RWPE2 (cell line): ENCODE results near the gene SNX7.

Source experiments
- ATAC-seq: fragments of 200-7000 bp; cut with Tn5 transposase; 3 replicates; pipeline ENCODE4 v1.9.1; 2021; ENCODE audit warnings: low read depth
- DNase-seq: peaks from one replicate; pipeline ENCODE4 v3.0.0-alpha.2; 2020; ENCODE audit warnings: low spot score
- H3K27ac ChIP-seq: fragments of 450-650 bp; 2 replicates; pipeline ENCODE4 v1.5.1; 2017; ENCODE audit warnings: mild to moderate bottlenecking; ENCODE audit not compliant: poor library complexity, severe bottlenecking
- H3K27me3 ChIP-seq: fragments of 250-450 bp; sonication (Bioruptor Pico); 2 replicates; pipeline ENCODE4 v1.5.1; 2021; ENCODE audit warnings: mild to moderate bottlenecking, moderate library complexity; ENCODE audit not compliant: insufficient read depth, poor library complexity, severe bottlenecking
- H3K36me3 ChIP-seq: fragments of 250-450 bp; sonication (Bioruptor Pico); 2 replicates; pipeline ENCODE4 v1.5.1; 2020; ENCODE audit warnings: low read depth, mild to moderate bottlenecking, moderate library complexity
- H3K4me1 ChIP-seq: fragments of 250-450 bp; sonication (Bioruptor Pico); 2 replicates; pipeline ENCODE4 v1.5.1; 2021; ENCODE audit warnings: mild to moderate bottlenecking, moderate library complexity; ENCODE audit not compliant: insufficient read depth, poor library complexity, severe bottlenecking
- H3K4me3 ChIP-seq: fragments of 250-450 bp; sonication (Bioruptor Pico); 2 replicates; pipeline ENCODE4 v1.5.1; 2021; ENCODE audit warnings: mild to moderate bottlenecking, moderate library complexity; ENCODE audit not compliant: severe bottlenecking
- H3K9me3 ChIP-seq: fragments of 250-450 bp; sonication (Bioruptor Pico); 2 replicates; pipeline ENCODE4 v1.5.1; 2021; ENCODE audit warnings: mild to moderate bottlenecking, moderate library complexity; ENCODE audit not compliant: severe bottlenecking
- TF ChIP-seq, protein P1 (sequence below): fragments of 450-650 bp; IDR thresholded peaks from one replicate; pipeline ENCODE4 v1.5.1; 2017; ENCODE audit warnings: mild to moderate bottlenecking, moderate library complexity; ENCODE audit not compliant: poor library complexity, severe bottlenecking

SNX7 gene

DNA sequence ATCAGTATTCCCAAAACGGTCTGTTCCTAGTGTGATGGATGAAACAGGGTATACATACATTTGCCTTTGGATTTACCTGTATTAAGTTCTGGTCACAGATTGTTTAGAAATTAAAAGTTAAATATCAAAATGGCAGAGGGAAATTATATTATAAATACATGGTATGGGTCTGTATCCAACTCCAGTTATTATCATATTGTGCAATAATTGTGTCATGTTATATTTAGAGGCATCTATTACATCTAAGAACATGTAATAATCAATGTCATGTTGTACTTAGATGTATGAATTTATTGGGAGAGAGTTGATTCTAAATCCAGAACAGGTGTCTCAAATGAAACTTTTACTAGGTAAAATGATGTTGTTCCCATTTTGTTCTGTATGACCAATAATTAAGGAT lies 79.6 kb downstream of the SNX7 start:
- Histone ChIP-seq H3K27ac (no peak overlapping the region), H3K27me3 (no peaks in the 10 kb centered on the region), H3K9me3 (no peaks in the 10 kb centered on the region), H3K4me1 (peaks cover 20% of the 10 kb centered on the region), H3K36me3 (peaks cover 6% of the 10 kb centered on the region; the same call in 1 of the 2 replicates), H3K4me3 (no peak overlapping the region)
- DNase-seq (no peak), ATAC-seq (no peak)
- TF ChIP-seq, protein P1, sequence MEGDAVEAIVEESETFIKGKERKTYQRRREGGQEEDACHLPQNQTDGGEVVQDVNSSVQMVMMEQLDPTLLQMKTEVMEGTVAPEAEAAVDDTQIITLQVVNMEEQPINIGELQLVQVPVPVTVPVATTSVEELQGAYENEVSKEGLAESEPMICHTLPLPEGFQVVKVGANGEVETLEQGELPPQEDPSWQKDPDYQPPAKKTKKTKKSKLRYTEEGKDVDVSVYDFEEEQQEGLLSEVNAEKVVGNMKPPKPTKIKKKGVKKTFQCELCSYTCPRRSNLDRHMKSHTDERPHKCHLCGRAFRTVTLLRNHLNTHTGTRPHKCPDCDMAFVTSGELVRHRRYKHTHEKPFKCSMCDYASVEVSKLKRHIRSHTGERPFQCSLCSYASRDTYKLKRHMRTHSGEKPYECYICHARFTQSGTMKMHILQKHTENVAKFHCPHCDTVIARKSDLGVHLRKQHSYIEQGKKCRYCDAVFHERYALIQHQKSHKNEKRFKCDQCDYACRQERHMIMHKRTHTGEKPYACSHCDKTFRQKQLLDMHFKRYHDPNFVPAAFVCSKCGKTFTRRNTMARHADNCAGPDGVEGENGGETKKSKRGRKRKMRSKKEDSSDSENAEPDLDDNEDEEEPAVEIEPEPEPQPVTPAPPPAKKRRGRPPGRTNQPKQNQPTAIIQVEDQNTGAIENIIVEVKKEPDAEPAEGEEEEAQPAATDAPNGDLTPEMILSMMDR = no peak

- H3K27me3 ChIP-seq = no peaks in the 10 kb centered on the region
- H3K36me3 ChIP-seq = no peaks in the 10 kb centered on the region
- H3K9me3 ChIP-seq = no peaks in the 10 kb centered on the region
- H3K27ac ChIP-seq = no peak overlapping the region
- ATAC-seq (no peak), DNase-seq (no peak)
- no peak overlapping the region for H3K4me3 ChIP-seq
- TF ChIP-seq, protein P1 = peak; percentile 82
- no peaks in the 10 kb centered on the region for H3K4me1 ChIP-seq
Measured at GRCh38 chr1:98749152-98749756, 87.7 kb downstream of the SNX7 start.

DNA sequence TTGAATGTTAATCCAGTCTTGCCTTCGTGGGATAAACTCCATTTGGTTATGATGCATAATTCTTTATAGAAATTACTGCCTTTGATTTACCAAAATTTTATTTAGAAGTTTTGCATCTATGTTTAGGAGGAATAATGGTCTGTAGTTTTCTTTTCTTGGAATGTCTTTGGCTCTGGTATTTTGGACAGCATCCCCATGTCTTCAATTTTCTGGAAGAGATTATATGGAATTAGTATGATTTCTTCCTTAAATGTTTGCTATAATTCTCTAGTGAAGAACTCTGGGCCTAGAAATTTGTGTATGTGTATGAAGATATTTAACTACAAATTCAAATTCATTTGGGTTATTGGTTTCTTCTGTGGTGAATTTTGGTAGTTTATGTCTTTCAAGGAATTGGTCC lies 92.7 kb downstream of the SNX7 start:
- no peak for ATAC-seq
- Histone ChIP-seq H3K9me3 (no peaks in the 10 kb centered on the region), H3K27me3 (no peaks in the 10 kb centered on the region), H3K36me3 (no peaks in the 10 kb centered on the region), H3K4me3 (no peak overlapping the region), H3K27ac (no peak overlapping the region), H3K4me1 (no peaks in the 10 kb centered on the region)
- DNase-seq = no peak
- TF ChIP-seq, protein P1 = no peak

GRCh38 chr1:98761219-98761865 lies 99.8 kb downstream of the SNX7 start:
- no peak overlapping the region for H3K4me3 ChIP-seq
- no peaks in the 10 kb centered on the region for H3K9me3 ChIP-seq
- ATAC-seq (peak; percentile 48; the same call in 1 of the 3 replicates), DNase-seq (no peak)
- TF ChIP-seq, protein P1 = peak; percentile 32
- H3K4me1 ChIP-seq = no peaks in the 10 kb centered on the region
- H3K36me3 ChIP-seq = peaks cover 9% of the 10 kb centered on the region
- H3K27me3 ChIP-seq = no peaks in the 10 kb centered on the region
- H3K27ac ChIP-seq = no peak overlapping the region
